K562 (cell line): ENCODE results near the gene SUPT5H. TPM values are rescaled to one million over a fixed set of nuclear protein-coding genes. Genes with fewer than 3 reads are reported as not detected.

Experiments used
- BDP1 ChIP-seq: IDR thresholded peaks from 3 replicates; pipeline ENCODE4 v1.6.1; 2011; ENCODE audit not compliant: insufficient read length, insufficient read depth
- OTX1 ChIP-seq: fragments of 450-650 bp; formaldehyde crosslinking; IDR thresholded peaks from 2 replicates; pipeline ENCODE4 v1.4.0; 2022; ENCODE audit warnings: mild to moderate bottlenecking
- SMARCC2 ChIP-seq: fragments of 450-650 bp; IDR thresholded peaks from 2 replicates; pipeline ENCODE4 v1.6.1; 2017; ENCODE audit warnings: antibody characterized with exemption, moderate library complexity, mild to moderate bottlenecking, low read depth
- TEAD4 ChIP-seq, 2 experiments: sonication (generic) in 1 of 2; formaldehyde crosslinking in 1 of 2; IDR thresholded peaks; 2 replicates each; pipeline versions ENCODE4 v1.6.1 to v1.8.0; 2012 to 2022; ENCODE audit warnings: borderline replicate concordance in 1 of 2, inconsistent platforms in 1 of 2, low read length in 1 of 2, mild to moderate bottlenecking in 1 of 2, missing genetic modification reagents in 1 of 2
- ZNF217 ChIP-seq: sonication (generic); formaldehyde crosslinking; IDR thresholded peaks from 2 replicates; pipeline ENCODE4 v1.8.0; 2022; ENCODE audit warnings: mild to moderate bottlenecking, missing genetic modification reagents
- ZNF644 ChIP-seq: fragments of 200-800 bp; sonication (Bioruptor generic); IDR thresholded peaks from 2 replicates; pipeline ENCODE4 v1.6.1; 2016; ENCODE audit warnings: low read depth, missing genetic modification characterization, missing compliant biosample characterization
- polyA plus RNA-seq, 8 experiments: library from polyadenylated mRNA; depleted of rRNA in 4 of 8; stranded (reverse) in 5 of 8; unstranded in 3 of 8; fragments of >200 nt; fragmentation: Nextera tagmentation in 2 of 8; fragmentation: Illumina TruSeq in 1 of 8; extraction: Ambion mirVana in 2 of 8; extraction: Trizol in 1 of 8; gene quantifications; 2 replicates each; pipeline versions ENCODE4 v1.2.1 to v1.2.3, GENCODE V29; 2011 to 2014; ENCODE audit warnings: inconsistent platforms in 1 of 8, missing spikeins in 1 of 8
- total RNA-seq, 7 experiments: library from RNA; depleted of rRNA in 6 of 7; stranded (reverse); fragments of >200 nt in 6 of 7; fragmentation: Illumina TruSeq in 2 of 7; extraction: Trizol in 2 of 7; gene quantifications; 2 replicates each; pipeline versions ENCODE4 v1.2.1 to v1.2.3, GENCODE V29; 2011 to 2021; ENCODE audit warnings: low replicate concordance in 1 of 7
- TF ChIP-seq, protein P1 (sequence below): fragments of 450-650 bp; IDR thresholded peaks from 2 replicates; pipeline ENCODE4 v1.6.1; 2016; ENCODE audit warnings: mild to moderate bottlenecking, moderate library complexity
- TF ChIP-seq, protein P2 (sequence below): sonication (generic); formaldehyde crosslinking; IDR thresholded peaks from 2 replicates; pipeline ENCODE4 v1.8.1; 2023; ENCODE audit warnings: mild to moderate bottlenecking, missing genetic modification reagents

SUPT5H gene
- total and polyA plus RNA-seq, 9 of the 15 experiments (the other 6 are each of a cell fraction or from before 2014, with no cell fraction given): 13.3 to 85.9 (median 35.9) TPM

DNA sequence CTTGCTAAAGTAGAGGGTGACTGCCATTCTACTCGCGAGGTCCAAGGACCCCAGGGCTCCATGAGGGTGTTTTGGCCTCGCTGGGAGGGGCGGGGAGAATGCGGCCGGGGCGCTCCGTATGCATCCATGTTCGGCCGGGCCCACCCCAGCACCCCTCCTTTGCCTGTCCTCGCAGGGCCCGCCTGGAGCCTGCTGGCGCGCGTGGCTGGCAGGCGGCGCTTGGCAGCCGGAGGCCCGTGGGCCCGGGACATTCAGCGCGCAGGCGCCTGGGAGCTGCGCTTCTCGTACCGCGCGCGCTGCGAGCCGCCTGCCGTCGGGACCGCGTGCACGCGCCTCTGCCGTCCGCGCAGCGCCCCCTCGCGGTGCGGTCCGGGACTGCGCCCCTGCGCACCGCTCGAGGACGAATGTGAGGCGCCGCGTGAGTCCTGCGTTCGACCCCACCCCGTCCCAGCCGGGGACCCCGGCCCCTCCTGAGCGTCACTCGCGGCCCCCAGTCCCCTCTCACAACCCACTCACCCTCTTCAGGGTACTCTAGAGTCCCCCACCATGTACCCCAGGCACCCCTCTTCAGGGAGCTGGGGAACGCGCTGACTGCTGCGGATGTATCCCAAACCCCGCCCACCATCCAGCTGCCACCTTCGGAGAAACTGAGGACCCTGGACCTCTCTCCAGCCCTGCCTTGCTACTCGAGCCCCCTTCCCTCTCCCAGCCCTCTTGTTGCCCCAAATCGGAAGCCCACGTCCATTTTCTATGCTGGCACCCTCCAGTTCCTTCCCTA, 57.4 kb downstream of the SUPT5H start (continued):
- TF ChIP-seq, protein P1, sequence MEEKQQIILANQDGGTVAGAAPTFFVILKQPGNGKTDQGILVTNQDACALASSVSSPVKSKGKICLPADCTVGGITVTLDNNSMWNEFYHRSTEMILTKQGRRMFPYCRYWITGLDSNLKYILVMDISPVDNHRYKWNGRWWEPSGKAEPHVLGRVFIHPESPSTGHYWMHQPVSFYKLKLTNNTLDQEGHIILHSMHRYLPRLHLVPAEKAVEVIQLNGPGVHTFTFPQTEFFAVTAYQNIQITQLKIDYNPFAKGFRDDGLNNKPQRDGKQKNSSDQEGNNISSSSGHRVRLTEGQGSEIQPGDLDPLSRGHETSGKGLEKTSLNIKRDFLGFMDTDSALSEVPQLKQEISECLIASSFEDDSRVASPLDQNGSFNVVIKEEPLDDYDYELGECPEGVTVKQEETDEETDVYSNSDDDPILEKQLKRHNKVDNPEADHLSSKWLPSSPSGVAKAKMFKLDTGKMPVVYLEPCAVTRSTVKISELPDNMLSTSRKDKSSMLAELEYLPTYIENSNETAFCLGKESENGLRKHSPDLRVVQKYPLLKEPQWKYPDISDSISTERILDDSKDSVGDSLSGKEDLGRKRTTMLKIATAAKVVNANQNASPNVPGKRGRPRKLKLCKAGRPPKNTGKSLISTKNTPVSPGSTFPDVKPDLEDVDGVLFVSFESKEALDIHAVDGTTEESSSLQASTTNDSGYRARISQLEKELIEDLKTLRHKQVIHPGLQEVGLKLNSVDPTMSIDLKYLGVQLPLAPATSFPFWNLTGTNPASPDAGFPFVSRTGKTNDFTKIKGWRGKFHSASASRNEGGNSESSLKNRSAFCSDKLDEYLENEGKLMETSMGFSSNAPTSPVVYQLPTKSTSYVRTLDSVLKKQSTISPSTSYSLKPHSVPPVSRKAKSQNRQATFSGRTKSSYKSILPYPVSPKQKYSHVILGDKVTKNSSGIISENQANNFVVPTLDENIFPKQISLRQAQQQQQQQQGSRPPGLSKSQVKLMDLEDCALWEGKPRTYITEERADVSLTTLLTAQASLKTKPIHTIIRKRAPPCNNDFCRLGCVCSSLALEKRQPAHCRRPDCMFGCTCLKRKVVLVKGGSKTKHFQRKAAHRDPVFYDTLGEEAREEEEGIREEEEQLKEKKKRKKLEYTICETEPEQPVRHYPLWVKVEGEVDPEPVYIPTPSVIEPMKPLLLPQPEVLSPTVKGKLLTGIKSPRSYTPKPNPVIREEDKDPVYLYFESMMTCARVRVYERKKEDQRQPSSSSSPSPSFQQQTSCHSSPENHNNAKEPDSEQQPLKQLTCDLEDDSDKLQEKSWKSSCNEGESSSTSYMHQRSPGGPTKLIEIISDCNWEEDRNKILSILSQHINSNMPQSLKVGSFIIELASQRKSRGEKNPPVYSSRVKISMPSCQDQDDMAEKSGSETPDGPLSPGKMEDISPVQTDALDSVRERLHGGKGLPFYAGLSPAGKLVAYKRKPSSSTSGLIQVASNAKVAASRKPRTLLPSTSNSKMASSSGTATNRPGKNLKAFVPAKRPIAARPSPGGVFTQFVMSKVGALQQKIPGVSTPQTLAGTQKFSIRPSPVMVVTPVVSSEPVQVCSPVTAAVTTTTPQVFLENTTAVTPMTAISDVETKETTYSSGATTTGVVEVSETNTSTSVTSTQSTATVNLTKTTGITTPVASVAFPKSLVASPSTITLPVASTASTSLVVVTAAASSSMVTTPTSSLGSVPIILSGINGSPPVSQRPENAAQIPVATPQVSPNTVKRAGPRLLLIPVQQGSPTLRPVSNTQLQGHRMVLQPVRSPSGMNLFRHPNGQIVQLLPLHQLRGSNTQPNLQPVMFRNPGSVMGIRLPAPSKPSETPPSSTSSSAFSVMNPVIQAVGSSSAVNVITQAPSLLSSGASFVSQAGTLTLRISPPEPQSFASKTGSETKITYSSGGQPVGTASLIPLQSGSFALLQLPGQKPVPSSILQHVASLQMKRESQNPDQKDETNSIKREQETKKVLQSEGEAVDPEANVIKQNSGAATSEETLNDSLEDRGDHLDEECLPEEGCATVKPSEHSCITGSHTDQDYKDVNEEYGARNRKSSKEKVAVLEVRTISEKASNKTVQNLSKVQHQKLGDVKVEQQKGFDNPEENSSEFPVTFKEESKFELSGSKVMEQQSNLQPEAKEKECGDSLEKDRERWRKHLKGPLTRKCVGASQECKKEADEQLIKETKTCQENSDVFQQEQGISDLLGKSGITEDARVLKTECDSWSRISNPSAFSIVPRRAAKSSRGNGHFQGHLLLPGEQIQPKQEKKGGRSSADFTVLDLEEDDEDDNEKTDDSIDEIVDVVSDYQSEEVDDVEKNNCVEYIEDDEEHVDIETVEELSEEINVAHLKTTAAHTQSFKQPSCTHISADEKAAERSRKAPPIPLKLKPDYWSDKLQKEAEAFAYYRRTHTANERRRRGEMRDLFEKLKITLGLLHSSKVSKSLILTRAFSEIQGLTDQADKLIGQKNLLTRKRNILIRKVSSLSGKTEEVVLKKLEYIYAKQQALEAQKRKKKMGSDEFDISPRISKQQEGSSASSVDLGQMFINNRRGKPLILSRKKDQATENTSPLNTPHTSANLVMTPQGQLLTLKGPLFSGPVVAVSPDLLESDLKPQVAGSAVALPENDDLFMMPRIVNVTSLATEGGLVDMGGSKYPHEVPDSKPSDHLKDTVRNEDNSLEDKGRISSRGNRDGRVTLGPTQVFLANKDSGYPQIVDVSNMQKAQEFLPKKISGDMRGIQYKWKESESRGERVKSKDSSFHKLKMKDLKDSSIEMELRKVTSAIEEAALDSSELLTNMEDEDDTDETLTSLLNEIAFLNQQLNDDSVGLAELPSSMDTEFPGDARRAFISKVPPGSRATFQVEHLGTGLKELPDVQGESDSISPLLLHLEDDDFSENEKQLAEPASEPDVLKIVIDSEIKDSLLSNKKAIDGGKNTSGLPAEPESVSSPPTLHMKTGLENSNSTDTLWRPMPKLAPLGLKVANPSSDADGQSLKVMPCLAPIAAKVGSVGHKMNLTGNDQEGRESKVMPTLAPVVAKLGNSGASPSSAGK: peak; percentile 100
- TF ChIP-seq SMARCC2: no peak
- no peak for TF ChIP-seq BDP1
- peak; percentile 41; the same call in 1 of the 2 replicates for TF ChIP-seq TEAD4 (IDR thresholded peaks at IDR 0.05; ENCODE audit: low read length)
- TF ChIP-seq TEAD4 (CRISPR knock-in tag; IDR thresholded peaks at IDR 0.05; ENCODE audit: borderline replicate concordance): peak; percentile 99
- TF ChIP-seq ZNF217 (CRISPR knock-in tag): peak; percentile 76; the same call in 1 of the 2 replicates
- TF ChIP-seq ZNF644 (tag): peak; percentile 83
- no peak for TF ChIP-seq OTX1 (CRISPR knock-in tag)
- TF ChIP-seq, protein P2, sequence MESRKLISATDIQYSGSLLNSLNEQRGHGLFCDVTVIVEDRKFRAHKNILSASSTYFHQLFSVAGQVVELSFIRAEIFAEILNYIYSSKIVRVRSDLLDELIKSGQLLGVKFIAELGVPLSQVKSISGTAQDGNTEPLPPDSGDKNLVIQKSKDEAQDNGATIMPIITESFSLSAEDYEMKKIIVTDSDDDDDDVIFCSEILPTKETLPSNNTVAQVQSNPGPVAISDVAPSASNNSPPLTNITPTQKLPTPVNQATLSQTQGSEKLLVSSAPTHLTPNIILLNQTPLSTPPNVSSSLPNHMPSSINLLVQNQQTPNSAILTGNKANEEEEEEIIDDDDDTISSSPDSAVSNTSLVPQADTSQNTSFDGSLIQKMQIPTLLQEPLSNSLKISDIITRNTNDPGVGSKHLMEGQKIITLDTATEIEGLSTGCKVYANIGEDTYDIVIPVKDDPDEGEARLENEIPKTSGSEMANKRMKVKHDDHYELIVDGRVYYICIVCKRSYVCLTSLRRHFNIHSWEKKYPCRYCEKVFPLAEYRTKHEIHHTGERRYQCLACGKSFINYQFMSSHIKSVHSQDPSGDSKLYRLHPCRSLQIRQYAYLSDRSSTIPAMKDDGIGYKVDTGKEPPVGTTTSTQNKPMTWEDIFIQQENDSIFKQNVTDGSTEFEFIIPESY (CRISPR knock-in tag): peak; percentile 99
